ENCODE results near the gene ZNF695. TPM values are rescaled to one million over a fixed set of nuclear protein-coding genes. Genes with fewer than 3 reads are reported as not detected.
"Not testable (repeated sequence)": the region's sequence is repeated elsewhere in the genome, so short reads cannot be mapped to it uniquely, and the experiment has no call there.

The ZNF695 gene
- 1 to 10 TPM; 3.7 to 4.4 (median 4.2) TPM for polyA plus RNA-seq (ENCODE audit: insufficient read length in 3 of 3)
- long read RNA-seq, donor 1: 0 reads
- long read RNA-seq, donor 2: 0 reads
- long read RNA-seq, donor 3, partial matches to known transcripts: 0 of 2 reads
- long read RNA-seq, donor 3, other reads (novel, unspliced or antisense): 0 of 2 reads
- long read RNA-seq, donor 4, partial matches to known transcripts: 0 of 1 reads
- long read RNA-seq, donor 4, other reads (novel, unspliced or antisense): 0 of 1 reads
- long read RNA-seq, donor 5: 0 reads
- long read RNA-seq, donor 6: 0 reads
- long read RNA-seq, donor 7, partial matches to known transcripts: 0 of 1 reads
- long read RNA-seq, donor 7, other reads (novel, unspliced or antisense): 0 of 1 reads
- long read RNA-seq, donor 8, partial matches to known transcripts: 0 of 1 reads
- long read RNA-seq, donor 8, other reads (novel, unspliced or antisense): 0 of 1 reads
- long read RNA-seq, donor 9: 0 reads
- long read RNA-seq, donor 10, partial matches to known transcripts: 0 of 2 reads
- long read RNA-seq, donor 10, other reads (novel, unspliced or antisense): 0 of 2 reads
- long read RNA-seq, donor 11, partial matches to known transcripts: 0 of 1 reads
- long read RNA-seq, donor 11, other reads (novel, unspliced or antisense): 0 of 1 reads
- long read RNA-seq, donor 12, partial matches to known transcripts: 0 of 1 reads
- long read RNA-seq, donor 12, other reads (novel, unspliced or antisense): 0 of 1 reads
- long read RNA-seq, donor 13, partial matches to known transcripts: 0 of 2 reads
- long read RNA-seq, donor 13, other reads (novel, unspliced or antisense): 0 of 2 reads
- long read RNA-seq, donor 14, partial matches to known transcripts: 0 of 1 reads
- long read RNA-seq, donor 14, other reads (novel, unspliced or antisense): 0 of 1 reads
- long read RNA-seq, donor 15, partial matches to known transcripts: 0 of 1 reads
- long read RNA-seq, donor 15, other reads (novel, unspliced or antisense): 0 of 1 reads
- long read RNA-seq, donor 16, partial matches to known transcripts: 0 of 1 reads
- long read RNA-seq, donor 16, other reads (novel, unspliced or antisense): 0 of 1 reads

DNA sequence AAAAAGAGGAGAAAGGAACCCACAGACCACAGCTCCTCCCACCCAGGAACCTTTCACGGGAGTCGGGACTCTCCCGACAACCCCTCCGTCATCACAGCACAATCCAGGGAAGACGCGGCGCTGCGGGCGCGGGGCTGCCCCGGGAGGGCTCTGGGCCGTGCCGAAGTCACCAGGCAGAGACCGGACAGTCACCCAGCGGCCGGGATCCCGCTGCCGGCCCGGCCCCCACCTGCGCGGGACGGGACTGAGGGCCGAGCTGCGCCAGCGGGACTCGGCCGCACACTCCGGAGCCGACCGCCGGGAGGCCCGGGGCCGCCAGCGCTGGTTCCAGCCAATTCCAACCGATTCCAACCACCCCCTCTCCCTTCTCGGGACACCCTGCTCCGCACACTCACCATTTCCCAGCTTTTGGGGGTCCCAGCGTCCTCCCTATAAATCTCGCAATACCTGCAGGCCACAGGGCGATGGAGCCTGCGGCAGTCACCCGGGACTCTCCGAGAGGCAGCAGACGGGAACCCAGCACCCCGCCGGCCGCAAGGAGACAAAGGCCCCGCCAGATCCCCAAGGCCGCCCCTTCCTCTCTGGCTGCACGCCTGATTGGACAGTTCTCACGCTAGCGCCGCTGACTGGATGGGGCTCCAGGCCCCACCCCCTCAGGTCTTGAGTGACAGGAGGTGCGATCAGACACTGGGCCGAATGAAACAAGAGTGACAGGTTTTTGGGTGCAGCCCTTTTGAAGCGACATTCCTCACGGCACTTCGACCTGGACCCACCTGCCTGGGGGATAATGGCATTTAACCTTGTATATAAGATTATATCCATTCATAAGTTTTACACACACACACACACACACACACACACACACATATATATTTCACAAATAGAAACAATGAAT is at the start of gene ZNF695:
Gene ZNF695, minus strand, starts transcription at position 547 of the 895 bp plus-strand sequence. Its CDS starts 149 bp downstream, at position 398.
- DNase-seq (ENCODE audit: extremely low read depth in 1 of 11, low read depth in 9 of 11, low spot score in 4 of 11): peak; percentile 78 to 95 (median 90)

DNA sequence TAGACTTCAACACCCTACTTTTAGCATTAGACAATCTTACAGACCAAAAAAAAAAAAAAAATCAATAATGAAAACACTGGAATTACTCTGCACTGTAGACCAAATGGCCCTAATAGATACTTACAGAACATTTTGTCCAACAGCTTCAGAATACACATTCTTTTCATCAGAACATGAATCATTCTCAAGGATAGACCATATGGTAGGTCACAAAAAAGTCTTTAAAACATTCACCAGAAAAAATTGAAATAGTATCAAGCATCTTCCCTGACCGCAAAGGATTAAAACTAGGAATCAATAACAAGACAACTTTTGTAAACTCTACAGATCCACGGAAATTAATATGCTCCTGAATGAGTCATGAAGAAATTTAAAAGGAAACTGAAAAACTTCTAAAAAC is 48.2 kb upstream of the ZNF695 start:
- no peak for DNase-seq (ENCODE audit: extremely low read depth in 1 of 11, low read depth in 9 of 11, low spot score in 4 of 11)

DNA sequence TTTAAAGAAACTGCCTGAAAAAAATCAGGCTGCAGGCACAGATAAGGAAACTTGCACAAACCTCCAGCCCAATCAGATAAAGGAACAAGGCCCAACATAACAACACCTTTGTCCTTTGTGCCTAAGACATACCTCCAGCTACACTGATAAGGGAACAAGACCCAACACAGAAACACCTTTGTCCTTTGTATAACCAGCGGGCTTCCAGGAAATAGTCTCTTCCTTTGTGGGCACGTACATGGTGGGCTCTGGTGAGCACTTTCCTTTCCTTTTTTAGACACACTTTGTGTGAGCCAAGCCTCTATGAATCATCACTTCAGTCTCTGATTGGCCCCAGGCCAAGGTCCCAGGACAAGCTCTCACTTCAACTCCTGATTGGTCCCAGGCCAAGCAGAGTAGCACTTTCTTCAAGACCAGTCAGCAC is 47.1 kb upstream of the ZNF695 start:
- DNase-seq (ENCODE audit: extremely low read depth in 1 of 11, low read depth in 9 of 11, low spot score in 4 of 11): no peak

DNA sequence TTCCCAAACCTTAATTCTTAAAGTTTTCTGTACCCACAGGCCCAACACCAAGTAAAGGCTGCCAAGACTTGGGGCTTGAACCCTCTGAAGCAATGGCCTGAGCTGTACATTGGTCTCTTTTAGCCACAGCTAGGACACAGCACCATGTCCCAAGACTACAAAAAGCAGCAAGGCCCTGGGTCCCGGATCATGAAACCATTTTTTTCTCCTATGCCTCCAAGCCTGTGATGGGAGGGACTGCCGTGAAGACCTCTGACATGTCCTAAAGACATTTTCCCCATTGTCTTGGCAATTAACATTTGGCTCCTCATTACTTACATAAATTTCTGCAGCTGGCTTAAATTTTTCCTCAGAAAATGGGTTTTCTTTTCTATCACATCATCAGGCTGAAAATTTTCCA is 39.8 kb upstream of the ZNF695 start:
- DNase-seq (ENCODE audit: extremely low read depth in 1 of 11, low read depth in 9 of 11, low spot score in 4 of 11): no peak

DNA sequence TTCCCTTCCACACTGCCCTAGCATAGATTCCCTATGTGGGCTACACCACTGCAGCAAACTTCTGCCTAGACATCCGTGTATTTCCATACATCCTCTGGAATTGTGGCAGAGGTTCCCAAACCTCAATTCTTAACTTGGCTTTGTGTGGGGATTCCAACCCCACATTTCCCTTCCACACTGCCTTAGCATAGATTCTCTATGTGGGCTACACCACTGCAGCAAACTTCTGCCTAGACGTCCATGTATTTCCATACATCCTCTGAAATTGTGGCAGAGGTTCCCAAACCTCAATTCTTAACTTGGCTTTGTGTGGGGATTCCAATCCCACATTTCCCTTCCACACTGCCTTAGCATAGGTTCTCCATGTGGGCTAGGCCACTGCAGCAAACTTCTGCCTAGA is 39.4 kb upstream of the ZNF695 start:
- DNase-seq (ENCODE audit: extremely low read depth in 1 of 11, low read depth in 9 of 11, low spot score in 4 of 11): no peak

DNA sequence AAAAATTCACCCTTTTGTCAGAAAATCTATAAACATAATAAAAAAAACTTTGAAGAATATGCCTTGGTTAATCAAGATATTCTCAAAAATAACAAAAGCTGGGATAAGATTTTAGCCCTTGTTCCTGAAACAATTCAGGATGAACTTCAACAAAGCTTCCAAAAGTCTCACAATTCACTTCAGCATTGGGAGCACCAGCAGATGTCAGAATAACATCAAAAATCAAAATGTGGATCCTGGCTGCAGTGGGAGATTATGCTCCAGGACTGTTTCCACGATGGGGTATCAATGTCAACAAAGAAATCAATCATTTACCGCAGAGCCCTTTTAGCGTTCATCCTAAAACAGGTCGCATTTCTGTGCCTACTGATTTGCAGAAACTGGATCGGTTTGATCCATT is 35.5 kb upstream of the ZNF695 start:
- no peak for DNase-seq (ENCODE audit: extremely low read depth in 1 of 11, low read depth in 9 of 11, low spot score in 4 of 11)

DNA sequence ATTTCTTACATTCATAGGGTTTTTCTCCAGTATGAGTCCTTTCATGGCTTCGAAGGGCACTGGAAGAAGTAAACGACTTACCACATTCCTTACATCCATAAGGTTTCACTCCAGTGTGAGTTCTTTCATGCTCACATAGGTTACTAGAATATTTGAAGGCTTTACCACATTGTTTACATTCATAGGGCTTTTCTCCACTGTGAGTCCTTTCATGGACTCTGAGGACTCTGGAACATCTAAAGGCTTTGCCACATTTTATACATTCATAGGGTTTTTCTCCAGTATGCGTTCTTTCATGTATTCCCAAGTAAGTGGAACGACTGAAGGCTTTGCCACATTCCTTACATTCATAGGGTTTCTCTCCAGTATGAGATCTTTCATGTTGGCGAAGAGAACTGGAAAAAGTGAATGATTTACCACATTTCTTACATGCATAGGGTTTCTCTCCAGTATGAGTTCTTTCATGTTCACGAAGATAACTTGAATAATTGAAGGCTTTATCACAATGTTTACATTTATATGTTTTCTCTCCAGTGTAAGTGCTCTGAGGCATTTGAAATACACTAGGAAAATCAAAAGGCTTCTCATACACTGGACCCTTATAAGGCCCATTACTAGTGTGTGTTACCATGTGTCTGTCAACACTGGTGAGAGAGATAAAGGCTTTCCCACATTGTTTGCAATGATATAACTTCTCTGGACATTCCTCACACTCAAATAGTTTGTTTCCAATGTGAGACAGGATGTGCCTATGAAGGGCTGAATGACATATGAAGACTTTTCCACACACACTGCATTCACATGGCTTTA is 29.9 kb upstream of the ZNF695 start:
- no peak for DNase-seq (ENCODE audit: extremely low read depth in 1 of 11, low read depth in 9 of 11, low spot score in 4 of 11)

DNA sequence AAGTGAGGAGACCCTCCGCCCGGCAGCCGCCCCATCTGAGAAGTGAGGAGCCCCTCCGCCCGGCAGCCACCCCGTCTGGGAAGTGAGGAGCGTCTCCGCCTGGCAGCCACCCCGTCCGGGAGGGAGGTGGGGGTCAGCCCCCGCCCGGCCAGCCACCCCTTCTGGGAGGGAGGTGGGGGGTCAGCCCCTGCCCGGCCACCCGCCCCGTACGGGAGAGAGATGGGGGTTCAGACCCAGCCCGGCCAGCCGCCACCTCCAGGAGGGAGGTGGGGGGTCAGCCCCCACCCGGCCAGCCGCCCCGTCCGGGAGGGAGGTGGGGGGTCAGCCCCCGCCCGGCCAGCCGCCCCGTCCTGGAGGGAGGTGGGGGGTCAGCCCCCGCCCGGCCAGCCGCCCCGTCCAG is 24.4 kb upstream of the ZNF695 start:
- not testable (repeated sequence) for DNase-seq (ENCODE audit: extremely low read depth in 1 of 11, low read depth in 9 of 11, low spot score in 4 of 11)

DNA sequence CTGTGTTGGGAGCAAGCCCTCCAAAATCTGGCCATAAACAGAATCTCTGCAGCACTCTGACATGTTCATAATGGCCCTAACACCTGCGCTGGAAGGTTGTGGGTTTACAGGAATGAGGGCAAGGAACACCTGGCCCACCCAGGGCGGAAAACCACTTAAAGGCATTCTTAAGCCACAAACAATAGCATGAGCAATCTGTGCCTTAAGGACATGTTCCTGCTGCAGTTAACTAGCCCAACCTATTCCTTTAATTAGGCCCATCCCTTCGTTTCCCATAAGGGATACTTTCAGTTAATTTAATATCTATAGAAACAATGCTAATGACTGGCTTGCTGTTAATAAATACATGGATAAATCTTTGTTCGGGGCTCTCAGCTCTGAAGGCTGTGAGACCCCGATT is 16.8 kb upstream of the ZNF695 start:
- DNase-seq (ENCODE audit: extremely low read depth in 1 of 11, low read depth in 9 of 11, low spot score in 4 of 11): not testable (repeated sequence)

DNA sequence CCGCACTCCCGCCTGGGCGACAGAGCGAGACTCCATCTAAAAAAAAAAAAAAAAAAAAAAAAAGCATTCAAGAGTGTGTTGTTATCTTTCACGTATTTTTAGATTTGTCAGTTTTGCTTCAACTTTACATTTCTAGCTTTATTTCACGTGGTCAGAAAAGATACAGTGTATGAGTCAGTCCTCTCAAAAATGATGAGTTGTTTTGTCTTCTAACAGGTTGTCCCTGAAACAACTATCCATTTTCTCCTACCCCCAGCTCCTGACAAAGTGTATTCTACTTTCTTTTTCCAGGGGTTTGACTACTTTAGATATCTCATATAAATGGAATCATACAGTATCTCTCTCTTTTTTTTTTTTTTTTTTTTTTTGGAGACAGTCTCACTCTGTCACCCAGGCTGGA is 5.5 kb upstream of the ZNF695 start:
- no peak for DNase-seq (ENCODE audit: extremely low read depth in 1 of 11, low read depth in 9 of 11, low spot score in 4 of 11)

DNA sequence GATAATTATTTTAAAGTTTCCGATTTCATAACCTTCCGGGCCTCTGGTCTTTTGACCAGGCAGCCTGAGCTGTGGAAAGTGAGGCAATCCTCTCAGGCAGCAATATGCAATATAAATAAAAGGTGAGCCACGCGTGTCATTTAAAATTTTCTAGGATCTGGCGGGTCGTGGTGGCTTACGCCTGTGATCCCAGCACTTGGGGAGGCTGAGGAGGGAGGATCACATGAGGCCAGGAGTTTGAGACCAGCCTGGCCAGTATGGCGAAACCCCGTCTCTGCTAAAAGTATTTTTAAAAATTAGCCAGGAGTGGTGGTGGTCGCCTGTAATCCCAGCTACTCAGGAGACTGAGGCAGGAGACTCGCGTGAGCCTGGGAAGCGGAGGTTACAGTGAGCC is 546 bp upstream of the ZNF695 start:
- DNase-seq (ENCODE audit: extremely low read depth in 1 of 11, low read depth in 9 of 11, low spot score in 4 of 11): peak in 1 of 11 donors; percentile 2

DNA sequence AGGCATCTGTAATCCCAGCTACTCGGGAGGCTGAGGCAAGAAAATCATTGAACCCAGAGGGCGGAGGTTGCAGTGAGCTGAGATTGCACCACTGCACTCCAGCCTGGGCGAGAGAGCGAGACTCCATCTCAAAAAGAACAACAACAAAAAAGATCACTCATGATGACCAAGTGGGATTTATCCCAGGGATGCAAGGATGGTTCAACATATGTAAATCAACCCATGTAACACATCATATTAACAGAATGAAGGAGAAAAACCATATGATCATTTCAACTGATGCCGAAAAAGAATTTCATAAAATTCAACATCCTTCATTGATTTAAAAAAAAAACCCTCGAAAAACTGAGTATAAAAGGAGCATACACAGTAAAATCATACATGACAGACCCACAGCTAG is 3.8 kb downstream of the ZNF695 start:
- not testable (repeated sequence) for DNase-seq (ENCODE audit: extremely low read depth in 1 of 11, low read depth in 9 of 11, low spot score in 4 of 11)

DNA sequence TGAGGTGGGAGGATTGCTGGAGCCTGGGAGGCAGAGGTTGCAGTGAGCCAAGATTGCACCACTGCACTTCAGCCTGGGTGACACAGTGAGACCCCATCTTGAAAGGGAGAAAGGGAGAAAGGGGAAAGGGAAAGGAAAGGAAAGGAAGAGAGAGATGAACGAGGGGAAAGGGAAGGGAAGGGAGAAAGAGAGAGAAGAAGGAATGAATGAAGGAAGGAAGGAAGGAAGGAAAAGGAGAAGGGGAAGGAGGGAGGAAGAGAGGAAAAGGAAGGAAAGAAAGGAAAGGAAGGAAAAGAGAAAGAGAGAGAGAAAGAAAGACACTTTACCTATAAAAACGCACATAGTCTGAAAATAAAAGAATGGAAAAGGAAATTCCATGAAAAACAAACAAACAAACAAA is 18.0 kb downstream of the ZNF695 start:
- DNase-seq (ENCODE audit: extremely low read depth in 1 of 11, low read depth in 9 of 11, low spot score in 4 of 11): no peak

DNA sequence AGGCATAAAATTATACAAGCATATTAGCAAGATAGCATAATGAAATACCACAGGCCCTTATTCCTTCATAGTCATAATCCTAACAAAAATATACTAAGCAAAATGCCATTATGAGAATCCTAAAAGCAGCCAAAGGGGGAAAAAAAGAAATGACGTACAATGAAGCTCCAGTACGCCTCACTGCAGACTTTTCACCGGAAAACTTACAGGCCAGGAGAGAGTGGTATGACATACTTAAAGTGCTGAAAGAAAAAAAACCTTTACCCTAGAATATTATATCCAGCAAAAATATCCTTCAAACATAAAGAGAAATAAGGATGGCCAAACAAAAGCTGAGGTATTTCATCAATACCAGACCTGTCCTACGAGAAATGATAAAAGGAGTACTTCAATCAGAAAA is 19.5 kb downstream of the ZNF695 start:
- DNase-seq (ENCODE audit: extremely low read depth in 1 of 11, low read depth in 9 of 11, low spot score in 4 of 11): no peak

DNA sequence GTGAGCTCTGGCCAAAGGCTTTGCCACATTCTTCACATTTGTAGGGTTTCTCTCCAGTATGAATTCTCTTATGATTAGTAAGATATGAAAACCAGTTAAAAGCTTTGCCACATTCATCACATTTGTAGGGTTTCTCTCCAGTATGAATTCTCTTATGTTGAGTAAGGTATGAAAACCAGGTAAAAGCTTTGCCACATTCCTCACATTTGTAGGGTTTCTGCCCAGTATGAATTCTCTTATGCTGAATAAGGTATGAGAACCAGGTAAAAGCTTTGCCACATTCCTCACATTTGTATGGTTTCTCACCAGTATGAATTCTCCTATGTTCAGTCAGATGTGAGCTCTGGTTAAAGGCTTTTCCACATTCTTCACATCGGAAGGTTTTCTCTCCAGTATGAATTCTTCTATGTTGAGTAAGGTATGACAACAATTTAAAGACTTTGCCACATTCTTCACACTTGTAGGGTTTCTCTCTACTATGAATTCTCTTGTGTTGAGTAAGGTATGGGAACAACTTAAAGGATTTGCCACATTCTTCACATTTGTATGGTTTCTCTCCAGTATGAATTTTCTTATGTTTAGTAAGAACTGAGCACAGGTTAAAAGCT is 20.7 kb downstream of the ZNF695 start:
- DNase-seq (ENCODE audit: extremely low read depth in 1 of 11, low read depth in 9 of 11, low spot score in 4 of 11): no peak

DNA sequence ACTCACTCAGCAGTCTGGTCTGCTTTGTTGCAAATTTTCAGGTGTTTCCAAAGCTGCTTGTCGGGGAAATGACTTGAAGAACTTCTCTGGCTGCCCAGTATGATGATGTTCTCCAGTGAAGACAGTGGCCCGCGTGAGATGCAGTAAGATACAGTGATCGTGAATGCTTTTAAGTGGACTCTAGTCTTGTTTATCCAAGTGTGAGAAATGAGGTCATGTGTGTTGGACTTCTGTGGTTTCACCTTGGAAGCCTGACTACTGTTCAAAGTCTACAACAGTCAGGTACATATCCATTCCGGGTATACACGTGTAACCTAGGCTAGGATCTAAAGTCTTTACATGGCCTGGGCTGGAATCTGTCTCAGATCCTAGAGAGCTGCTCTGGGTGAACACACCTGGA is 29.1 kb downstream of the ZNF695 start:
- no peak for DNase-seq (ENCODE audit: extremely low read depth in 1 of 11, low read depth in 9 of 11, low spot score in 4 of 11)

DNA sequence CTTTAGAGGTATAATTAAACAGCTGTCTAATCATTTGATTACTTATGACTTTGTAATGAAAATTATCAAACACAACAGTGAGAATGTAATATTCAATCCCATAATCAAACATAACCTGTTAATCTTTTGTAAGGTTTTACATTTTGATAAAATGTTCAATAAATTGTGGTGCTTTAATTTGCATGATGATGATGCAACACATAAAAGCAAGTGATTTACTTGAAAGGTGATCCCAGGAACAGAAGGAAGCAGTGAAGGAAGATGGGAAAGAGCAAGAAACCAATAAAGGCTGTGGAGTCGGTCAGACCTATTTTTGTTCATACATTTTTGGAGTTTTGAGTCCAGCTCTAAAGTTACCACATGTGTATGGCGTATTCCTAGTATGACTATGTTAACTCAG is 29.6 kb downstream of the ZNF695 start:
- no peak for DNase-seq (ENCODE audit: extremely low read depth in 1 of 11, low read depth in 9 of 11, low spot score in 4 of 11)

DNA sequence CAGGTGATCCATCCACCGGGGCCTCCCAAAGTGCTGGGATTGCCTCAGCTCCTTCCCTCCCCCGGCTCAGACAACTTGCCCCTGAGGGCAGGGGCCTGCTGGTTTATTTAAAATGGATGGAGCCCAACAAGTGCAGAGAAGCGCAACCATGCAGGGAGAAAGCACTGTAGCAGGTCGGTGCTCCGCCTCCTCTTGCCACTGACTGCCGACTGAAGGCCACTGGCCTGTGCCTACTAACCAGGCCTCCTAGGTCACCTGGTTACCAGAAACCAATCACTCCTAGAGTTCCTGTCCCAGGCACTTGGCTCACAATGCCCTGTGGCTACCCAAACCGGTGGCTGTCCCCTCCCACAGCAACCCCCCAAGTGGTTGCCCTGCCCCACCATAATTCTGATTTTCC is 35.9 kb downstream of the ZNF695 start:
- DNase-seq (ENCODE audit: extremely low read depth in 1 of 11, low read depth in 9 of 11, low spot score in 4 of 11): no peak
